OCI-LY1 (cell line): ENCODE data around the gene KLHL6.

Experiments used
- EZH2 ChIP-seq: fragments of 200-600 bp; sonication (generic), shearing (Covaris generic); IDR thresholded peaks from 2 replicates; pipeline ENCODE4 v1.8.0; 2017; ENCODE audit warnings: borderline replicate concordance, mixed run types, mild to moderate bottlenecking, antibody characterized with exemption, low read length, moderate library complexity, mixed read lengths
- TF ChIP-seq, protein P1 (sequence below): fragments of 200-600 bp; sonication (generic), shearing (Covaris generic); IDR thresholded peaks from 2 replicates; pipeline ENCODE4 v1.5.1; 2017; ENCODE audit warnings: mild to moderate bottlenecking, antibody characterized with exemption, low read length, moderate library complexity, mixed read lengths

DNA sequence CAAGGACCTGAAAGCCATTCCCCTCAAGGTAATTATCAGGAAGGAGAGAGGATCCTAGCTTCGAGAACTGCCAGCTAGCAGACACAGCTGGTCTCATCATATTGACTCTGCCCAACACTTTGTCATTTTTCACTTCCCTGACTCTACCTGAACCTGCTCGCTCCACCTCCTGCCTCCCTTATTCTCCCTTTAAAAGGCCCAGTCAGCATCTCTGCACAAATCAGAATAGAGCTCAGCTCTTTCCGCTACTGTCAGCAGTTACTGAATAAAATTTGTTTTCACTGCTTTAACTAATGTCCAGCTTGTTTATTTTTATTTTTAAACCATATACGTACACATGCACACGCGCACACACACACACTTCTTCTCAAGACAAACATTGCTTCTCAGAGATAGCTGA lies 69.9 kb downstream of the KLHL6 start:
- TF ChIP-seq, protein P1, sequence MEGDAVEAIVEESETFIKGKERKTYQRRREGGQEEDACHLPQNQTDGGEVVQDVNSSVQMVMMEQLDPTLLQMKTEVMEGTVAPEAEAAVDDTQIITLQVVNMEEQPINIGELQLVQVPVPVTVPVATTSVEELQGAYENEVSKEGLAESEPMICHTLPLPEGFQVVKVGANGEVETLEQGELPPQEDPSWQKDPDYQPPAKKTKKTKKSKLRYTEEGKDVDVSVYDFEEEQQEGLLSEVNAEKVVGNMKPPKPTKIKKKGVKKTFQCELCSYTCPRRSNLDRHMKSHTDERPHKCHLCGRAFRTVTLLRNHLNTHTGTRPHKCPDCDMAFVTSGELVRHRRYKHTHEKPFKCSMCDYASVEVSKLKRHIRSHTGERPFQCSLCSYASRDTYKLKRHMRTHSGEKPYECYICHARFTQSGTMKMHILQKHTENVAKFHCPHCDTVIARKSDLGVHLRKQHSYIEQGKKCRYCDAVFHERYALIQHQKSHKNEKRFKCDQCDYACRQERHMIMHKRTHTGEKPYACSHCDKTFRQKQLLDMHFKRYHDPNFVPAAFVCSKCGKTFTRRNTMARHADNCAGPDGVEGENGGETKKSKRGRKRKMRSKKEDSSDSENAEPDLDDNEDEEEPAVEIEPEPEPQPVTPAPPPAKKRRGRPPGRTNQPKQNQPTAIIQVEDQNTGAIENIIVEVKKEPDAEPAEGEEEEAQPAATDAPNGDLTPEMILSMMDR, result no peak
- no peak for TF ChIP-seq EZH2
